CD4-positive, alpha-beta memory T cell (primary cell): ENCODE data around the gene HTR6. TPM values are rescaled to one million over a fixed set of nuclear protein-coding genes. Genes with fewer than 3 reads are reported as not detected.

ENCODE experiments used
- CTCF ChIA-PET: fragments of 350-600 bp; sonication (Branson Sonifier 250); formaldehyde crosslinking; loops from one replicate; lab custom pipeline; 2021; ENCODE audit warnings: inconsistent platforms; ENCODE audit not compliant: partially characterized antibody; lab: Charles Lee
- POLR2A ChIA-PET: fragments of 350-600 bp; sonication (Branson Sonifier 250); formaldehyde crosslinking; loops from one replicate; lab custom pipeline; 2021; ENCODE audit not compliant: partially characterized antibody; lab: Charles Lee
- DNase-seq, 5 donors: peaks; one replicate each; pipeline versions ENCODE4 v3.0.0 to v3.0.0-alpha.2; 2020 to 2022; ENCODE audit warnings: mixed read lengths in 1 of 5
- H3K27ac ChIP-seq: one replicate; pipeline ENCODE4 v1.7.0; 2013; ENCODE audit warnings: low read depth, low read length
- H3K27me3 ChIP-seq: 2 replicates; pipeline ENCODE4 v1.7.0; 2013; ENCODE audit warnings: mild to moderate bottlenecking, low read length, moderate library complexity; ENCODE audit not compliant: insufficient read depth
- H3K36me3 ChIP-seq: 2 replicates; pipeline ENCODE4 v1.7.0; 2013; ENCODE audit warnings: mild to moderate bottlenecking, low read length, moderate library complexity; ENCODE audit not compliant: insufficient read depth
- H3K4me1 ChIP-seq: 2 replicates; pipeline ENCODE4 v1.7.0; 2013; ENCODE audit warnings: mild to moderate bottlenecking, low read length, moderate library complexity; ENCODE audit not compliant: insufficient read depth
- H3K4me3 ChIP-seq, 2 donors: one replicate each; pipeline ENCODE4 v1.7.0; 2013; ENCODE audit warnings: low read length in 2 of 2, mild to moderate bottlenecking in 1 of 2
- H3K9me3 ChIP-seq, 2 donors: one replicate each; pipeline ENCODE4 v1.7.0; 2013; ENCODE audit warnings: low read length in 2 of 2, control low read depth in 1 of 2; ENCODE audit not compliant: control insufficient read depth in 1 of 2
- H3K27ac Mint-ChIP-seq, 7 donors: one replicate each; pipeline ENCODE4 v1.8.0; 2020 to 2021; ENCODE audit warnings: mixed read lengths in 7 of 7, mild to moderate bottlenecking in 6 of 7, inconsistent platforms in 3 of 7, moderate library complexity in 3 of 7
- H3K27me3 Mint-ChIP-seq, 2 donors: one replicate each; pipeline ENCODE4 v1.8.0; 2020 to 2021; ENCODE audit warnings: mixed read lengths in 2 of 2
- H3K36me3 Mint-ChIP-seq, 2 donors: one replicate each; pipeline ENCODE4 v1.8.0; 2020 to 2021; ENCODE audit warnings: mixed read lengths in 2 of 2, inconsistent platforms in 1 of 2, mild to moderate bottlenecking in 1 of 2
- H3K4me1 Mint-ChIP-seq, 4 donors: one replicate each; pipeline ENCODE4 v1.8.0; 2020 to 2021; ENCODE audit warnings: mixed read lengths in 4 of 4, mild to moderate bottlenecking in 1 of 4
- H3K4me3 Mint-ChIP-seq, 8 donors: one replicate each; pipeline ENCODE4 v1.8.0; 2020 to 2021; ENCODE audit warnings: mixed read lengths in 8 of 8, mild to moderate bottlenecking in 7 of 8, moderate library complexity in 6 of 8, inconsistent platforms in 3 of 8
- H3K9me3 Mint-ChIP-seq, 8 donors: one replicate each; pipeline ENCODE4 v1.8.0; 2020 to 2021; ENCODE audit warnings: mixed read lengths in 8 of 8, mild to moderate bottlenecking in 5 of 8, inconsistent platforms in 3 of 8, moderate library complexity in 1 of 8
- intact Hi-C: fragments of 100-400 bp; cut with micrococcal nuclease; formaldehyde crosslinking; loops from one replicate; pipeline ENCODE4 v1.15.1; 2023
- polyA plus RNA-seq, 2 donors: library from polyadenylated mRNA; unstranded; fragments of 300-500 nt; fragmentation: Illumina TruSeq; gene quantifications; one replicate each; pipeline ENCODE4 v1.2.3, GENCODE V29; 2021
- total RNA-seq, 2 experiments: library from RNA; stranded (reverse); gene quantifications; one replicate each; pipeline ENCODE4 v1.2.3, GENCODE V29; 2021

HTR6 gene
- total and polyA plus RNA-seq, 4 experiments from 2014 or later, result 0.33 to 1.1 (median 0.44) TPM; not detected in 1

DNA sequence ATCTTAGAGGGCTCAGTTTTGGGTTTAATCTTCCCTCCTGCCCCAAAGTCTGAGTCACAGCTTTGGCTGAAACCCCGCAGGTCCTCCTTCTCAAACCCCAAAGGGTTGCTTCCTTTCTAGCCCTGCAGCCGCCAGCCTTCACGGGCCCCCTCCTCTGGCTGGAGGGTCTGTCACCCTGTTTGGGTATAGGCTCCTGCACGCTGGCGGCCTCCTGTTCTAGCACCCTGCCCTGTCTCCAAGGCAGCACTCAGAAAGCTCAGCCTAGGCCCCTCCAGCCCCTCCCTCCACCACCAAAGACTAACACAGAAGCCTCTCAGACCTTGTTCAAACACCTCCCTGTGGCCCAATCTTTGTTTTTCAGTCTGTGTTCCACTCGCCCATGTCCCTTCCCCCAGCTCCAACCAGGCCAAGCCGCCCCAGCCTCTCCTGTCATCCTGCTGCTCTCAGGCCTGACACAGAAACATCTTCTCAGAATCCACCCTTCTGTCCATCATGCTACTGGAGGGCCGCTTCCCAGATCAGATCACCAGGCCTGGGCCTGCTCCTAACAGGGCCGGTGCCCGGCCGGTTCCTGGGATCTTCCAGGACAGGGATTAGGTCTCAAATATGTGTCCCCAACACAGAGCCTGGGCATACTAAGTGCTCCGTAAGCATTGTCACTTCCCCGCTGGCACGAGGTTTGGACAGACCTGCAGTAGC is 35.6 kb downstream of the HTR6 start:
- Mint-ChIP-seq H3K9me3 (no peaks in the 10 kb centered on the region), H3K27ac (peak overlapping the region in 3 of 7 donors; percentile 37 to 52 (median 41)), H3K4me3 (no peak overlapping the region), H3K27me3 (no peaks in the 10 kb centered on the region), H3K4me1 (peaks cover 2 to 13% (median 8%) of the 10 kb centered on the region in 4 donors), H3K36me3 (peaks cover 18 to 34% of the 10 kb centered on the region in 2 donors)
- H3K4me3 ChIP-seq, result no peak overlapping the region
- ChIA-PET POLR2A (no interaction called here), CTCF (interaction anchor here (1.1 kb wide), 1 partner anchor 39 kb away, joined by 4 read pairs; no protein-coding TSS in a partner anchor)
- no peaks in the 10 kb centered on the region for H3K36me3 ChIP-seq
- no peaks in the 10 kb centered on the region for H3K27me3 ChIP-seq
- intact Hi-C loops, result no loop called here
- H3K27ac ChIP-seq, result no peak overlapping the region
- no peaks in the 10 kb centered on the region for H3K9me3 ChIP-seq
- H3K4me1 ChIP-seq, result peaks cover 8% of the 10 kb centered on the region
- no peak for DNase-seq

DNA sequence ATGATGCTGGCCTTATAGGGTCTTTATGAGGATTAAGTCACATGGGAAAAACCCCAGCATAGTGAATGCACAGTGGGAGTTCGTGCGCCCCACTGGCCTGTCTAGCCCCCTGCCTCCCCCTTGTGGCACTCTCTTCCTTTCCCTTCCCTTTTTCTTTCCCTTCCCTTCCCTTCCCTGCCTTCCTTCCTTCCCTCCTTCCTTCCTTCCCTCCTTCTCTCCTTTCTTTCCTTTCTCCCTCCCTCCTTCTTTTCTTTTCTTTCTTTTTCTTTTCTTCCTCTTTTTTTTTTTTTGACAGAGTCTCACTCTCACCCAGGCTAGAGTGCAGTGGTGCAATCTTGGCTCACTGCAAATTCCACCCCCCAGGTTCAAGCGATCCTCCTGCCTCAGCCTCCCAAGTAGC is 38.6 kb downstream of the HTR6 start:
- no peak for DNase-seq
- H3K27me3 ChIP-seq, result no peaks in the 10 kb centered on the region
- POLR2A ChIA-PET, result no interaction called here

DNA sequence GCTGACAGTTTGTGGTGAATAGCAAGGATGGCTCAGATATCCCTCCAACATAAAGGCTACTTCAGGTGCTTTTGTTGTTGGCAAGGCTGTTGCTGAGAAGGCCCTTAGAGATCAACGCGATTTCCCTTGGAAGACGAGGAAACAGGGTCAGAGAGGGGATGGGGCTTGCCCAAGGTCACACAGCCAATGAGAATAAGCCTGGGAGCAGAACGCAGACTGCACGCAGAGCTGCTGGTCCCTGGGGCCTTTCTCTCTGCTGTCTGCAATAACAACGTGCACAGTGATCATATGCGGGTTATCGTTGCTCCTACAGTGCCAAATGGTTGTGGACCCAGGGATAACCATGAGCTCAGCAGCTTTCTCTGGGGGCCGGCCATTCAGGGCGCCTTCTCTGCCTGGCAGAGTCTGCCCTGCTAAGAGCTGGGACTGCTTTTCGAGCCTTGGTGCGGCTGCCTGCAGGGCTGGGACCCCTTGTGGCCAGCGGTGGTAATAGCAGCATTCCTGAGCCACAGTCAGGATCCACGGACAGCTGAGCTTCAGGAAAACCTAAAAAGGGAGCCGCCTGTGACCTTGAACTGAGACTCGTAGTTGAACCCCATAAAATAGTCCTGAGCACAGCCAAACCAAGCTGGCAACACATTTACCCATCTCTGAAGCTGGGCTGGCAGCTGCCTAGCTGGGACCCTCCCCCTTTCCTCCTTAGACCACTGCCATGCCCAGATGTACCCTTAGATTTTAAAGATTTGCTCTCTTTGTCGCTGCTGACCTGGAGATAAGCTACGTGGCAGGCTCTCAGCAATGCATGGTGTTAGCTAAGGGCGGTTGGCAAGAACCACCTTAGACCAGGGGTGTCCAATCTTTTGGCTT is 39.8 kb downstream of the HTR6 start:
- ChIA-PET CTCF (interaction anchor here (0.9 to 6.5 kb wide), 19 partner anchors 9 to 64 kb away, joined by 3 to 177 read pairs (median 6); partner anchors contain the start of gene HTR6), POLR2A (interaction anchor here (1.3 to 1.5 kb wide), 2 partner anchors 42 to 45 kb away, joined by 4 to 8 read pairs; no protein-coding TSS in a partner anchor)
- peak overlapping the region in 1 of 7 donors; percentile 72 for H3K27ac Mint-ChIP-seq
- peak; percentile 42 to 68 (median 57) for DNase-seq
- Histone ChIP-seq H3K36me3 (no peaks in the 10 kb centered on the region), H3K4me1 (peaks cover 8% of the 10 kb centered on the region), H3K27me3 (no peaks in the 10 kb centered on the region), H3K4me3 (no peak overlapping the region), H3K9me3 (no peaks in the 10 kb centered on the region), H3K27ac (no peak overlapping the region)
- H3K4me3 Mint-ChIP-seq, result no peak overlapping the region
- H3K27me3 Mint-ChIP-seq, result no peaks in the 10 kb centered on the region
- H3K4me1 Mint-ChIP-seq, result peaks cover 2 to 13% (median 7%) of the 10 kb centered on the region in 4 donors
- H3K36me3 Mint-ChIP-seq, result peaks cover 15% of the 10 kb centered on the region in 2 donors
- intact Hi-C loops, result loop anchor here (1.0 kb wide), 1 partner anchor 43 kb away; no protein-coding TSS in a partner anchor
- H3K9me3 Mint-ChIP-seq, result no peaks in the 10 kb centered on the region

More for the DNA sequence above, 38.6 kb downstream of the HTR6 start:
- no peaks in the 10 kb centered on the region for H3K9me3 ChIP-seq
- Mint-ChIP-seq H3K4me3 (no peak overlapping the region), H3K36me3 (peaks cover 17 to 21% of the 10 kb centered on the region in 2 donors), H3K9me3 (no peaks in the 10 kb centered on the region), H3K4me1 (peaks cover 2 to 13% (median 8%) of the 10 kb centered on the region in 4 donors), H3K27me3 (no peaks in the 10 kb centered on the region), H3K27ac (no peak overlapping the region)
- no peak overlapping the region for H3K4me3 ChIP-seq
- no peak overlapping the region for H3K27ac ChIP-seq
- CTCF ChIA-PET, result interaction anchor here (1.1 to 6.5 kb wide), 8 partner anchors 8 to 42 kb away, joined by 3 to 177 read pairs (median 10); partner anchors contain the start of gene HTR6
- H3K4me1 ChIP-seq, result peaks cover 8% of the 10 kb centered on the region
- no peaks in the 10 kb centered on the region for H3K36me3 ChIP-seq
- intact Hi-C loops, result no loop called here

DNA sequence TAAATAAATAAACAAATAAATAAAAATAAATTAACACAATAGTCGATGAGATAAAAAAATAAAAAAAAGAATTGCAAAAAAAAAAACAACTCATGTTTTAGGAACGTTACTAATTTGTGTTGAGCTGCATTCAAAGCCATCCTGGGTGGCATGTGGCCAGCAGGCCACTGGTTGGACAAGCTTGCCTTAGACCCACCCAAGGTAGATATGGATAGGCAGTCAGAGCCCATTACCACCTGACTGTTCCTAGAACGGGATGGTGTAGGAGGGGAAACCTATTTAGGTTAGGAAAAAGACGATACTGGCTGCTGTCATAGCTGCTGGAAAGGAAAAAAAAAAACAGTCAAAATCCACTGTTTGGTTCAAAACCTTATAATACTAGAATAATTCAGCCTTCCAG is 40.8 kb downstream of the HTR6 start:
- H3K9me3 Mint-ChIP-seq, result no peaks in the 10 kb centered on the region
- Histone ChIP-seq H3K4me3 (no peak overlapping the region), H3K27ac (no peak overlapping the region), H3K9me3 (no peaks in the 10 kb centered on the region), H3K27me3 (no peaks in the 10 kb centered on the region), H3K4me1 (peaks cover 10% of the 10 kb centered on the region), H3K36me3 (no peaks in the 10 kb centered on the region)
- CTCF ChIA-PET, result interaction anchor here (0.7 to 6.5 kb wide), 15 partner anchors 9 to 63 kb away, joined by 3 to 177 read pairs (median 4); partner anchors contain the start of gene HTR6
- no peak overlapping the region for H3K4me3 Mint-ChIP-seq
- peaks cover 3 to 15% (median 9%) of the 10 kb centered on the region in 4 donors for H3K4me1 Mint-ChIP-seq
- no peaks in the 10 kb centered on the region for H3K27me3 Mint-ChIP-seq
- H3K36me3 Mint-ChIP-seq, result peaks cover 13 to 16% of the 10 kb centered on the region in 2 donors
- intact Hi-C loops, result no loop called here
- no peak for DNase-seq
- POLR2A ChIA-PET, result interaction anchor here (0.7 kb wide), 1 partner anchor 43 kb away, joined by 3 read pairs; no protein-coding TSS in a partner anchor
- H3K27ac Mint-ChIP-seq, result peak overlapping the region in 1 of 7 donors; percentile 68

DNA sequence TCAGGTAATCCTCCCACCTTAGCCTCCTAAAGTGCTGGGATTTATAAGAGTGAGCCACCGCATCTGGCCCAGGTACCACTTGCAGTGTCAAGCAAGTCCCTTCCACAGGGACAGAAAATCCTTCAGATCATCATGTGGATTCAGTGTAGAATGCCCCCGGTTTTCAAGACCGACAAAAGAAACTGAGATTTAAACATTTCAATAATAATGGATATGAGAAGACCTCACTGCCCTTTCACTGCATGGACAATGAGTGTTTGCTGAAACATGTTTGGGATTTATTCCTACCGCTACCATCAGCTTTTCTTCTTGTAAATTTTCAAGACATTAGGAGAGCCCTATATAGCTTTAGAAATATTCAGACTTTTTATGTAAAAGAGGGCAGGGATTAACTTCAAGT is 41.5 kb downstream of the HTR6 start:
- ChIA-PET CTCF (interaction anchor here (0.7 to 6.5 kb wide), 6 partner anchors 9 to 44 kb away, joined by 3 to 177 read pairs (median 4); partner anchors contain the start of gene HTR6), POLR2A (no interaction called here)
- H3K36me3 ChIP-seq, result no peaks in the 10 kb centered on the region
- no peak overlapping the region for H3K27ac ChIP-seq
- peaks cover 17% of the 10 kb centered on the region for H3K4me1 ChIP-seq
- DNase-seq, result no peak
- Mint-ChIP-seq H3K27me3 (no peaks in the 10 kb centered on the region), H3K27ac (peak overlapping the region in 1 of 7 donors; percentile 69), H3K36me3 (peaks cover 14 to 22% of the 10 kb centered on the region in 2 donors), H3K9me3 (no peaks in the 10 kb centered on the region), H3K4me3 (no peak overlapping the region), H3K4me1 (peaks cover 10 to 22% (median 16%) of the 10 kb centered on the region in 4 donors)
- no peak overlapping the region for H3K4me3 ChIP-seq
- no peaks in the 10 kb centered on the region for H3K9me3 ChIP-seq
- intact Hi-C loops, result no loop called here
- no peaks in the 10 kb centered on the region for H3K27me3 ChIP-seq

DNA sequence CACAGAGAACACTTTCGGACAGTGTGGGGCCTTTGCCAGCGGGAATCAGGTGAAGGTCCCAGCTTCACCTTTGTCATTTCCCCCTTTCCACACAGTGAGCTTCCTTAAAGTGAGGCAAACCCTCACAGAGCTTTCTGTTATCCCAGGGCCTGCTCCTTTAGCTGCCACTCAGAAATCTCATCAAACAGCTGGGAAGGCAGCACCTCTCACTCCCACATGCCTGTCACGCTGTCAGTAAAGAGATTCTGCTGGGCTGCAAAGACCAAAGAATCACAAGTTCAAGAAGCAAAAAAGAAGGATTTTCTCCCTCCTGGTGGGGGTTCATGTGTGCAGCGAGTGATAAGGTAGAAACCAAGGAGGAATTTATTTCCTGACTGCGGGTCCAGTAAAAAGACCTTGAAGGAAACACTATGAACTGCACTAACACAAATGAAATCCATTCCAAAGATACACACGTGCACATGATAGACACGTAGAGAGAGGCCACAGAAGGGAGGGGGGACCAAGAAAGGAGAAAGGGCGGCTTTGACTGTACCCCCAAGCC is 44.0 kb downstream of the HTR6 start:
- POLR2A ChIA-PET, result no interaction called here
- peak overlapping the region in 1 of 7 donors; percentile 11 for H3K27ac Mint-ChIP-seq

More for the DNA sequence above, 44.0 kb downstream of the HTR6 start:
- no peak for DNase-seq
- Histone ChIP-seq H3K27me3 (no peaks in the 10 kb centered on the region), H3K4me3 (no peak overlapping the region), H3K4me1 (peaks cover 18% of the 10 kb centered on the region), H3K9me3 (no peaks in the 10 kb centered on the region), H3K27ac (no peak overlapping the region), H3K36me3 (no peaks in the 10 kb centered on the region)
- CTCF ChIA-PET, result interaction anchor here (1.4 kb wide), 1 partner anchor 48 kb away, joined by 13 read pairs; no protein-coding TSS in a partner anchor
- H3K9me3 Mint-ChIP-seq, result no peaks in the 10 kb centered on the region
- no peak overlapping the region for H3K4me3 Mint-ChIP-seq
- H3K27me3 Mint-ChIP-seq, result no peaks in the 10 kb centered on the region
- H3K4me1 Mint-ChIP-seq, result peaks cover 14 to 24% (median 18%) of the 10 kb centered on the region in 4 donors
- intact Hi-C loops, result no loop called here
- peaks cover 19 to 29% of the 10 kb centered on the region in 2 donors for H3K36me3 Mint-ChIP-seq
